Activated CD4-positive, alpha-beta T cell treated with anti-CD3 and anti-CD28 coated beads for 4 hours (primary cell): ENCODE data around the gene PAQR5.
"Not testable (repeated sequence)": the region's sequence is repeated elsewhere in the genome, so short reads cannot be mapped to it uniquely, and the experiment has no call there.

Source experiments
- DNase-seq, 2 donors: peaks; one replicate each; pipeline ENCODE4 v3.0.0-alpha.2; 2020

Gene PAQR5

DNA sequence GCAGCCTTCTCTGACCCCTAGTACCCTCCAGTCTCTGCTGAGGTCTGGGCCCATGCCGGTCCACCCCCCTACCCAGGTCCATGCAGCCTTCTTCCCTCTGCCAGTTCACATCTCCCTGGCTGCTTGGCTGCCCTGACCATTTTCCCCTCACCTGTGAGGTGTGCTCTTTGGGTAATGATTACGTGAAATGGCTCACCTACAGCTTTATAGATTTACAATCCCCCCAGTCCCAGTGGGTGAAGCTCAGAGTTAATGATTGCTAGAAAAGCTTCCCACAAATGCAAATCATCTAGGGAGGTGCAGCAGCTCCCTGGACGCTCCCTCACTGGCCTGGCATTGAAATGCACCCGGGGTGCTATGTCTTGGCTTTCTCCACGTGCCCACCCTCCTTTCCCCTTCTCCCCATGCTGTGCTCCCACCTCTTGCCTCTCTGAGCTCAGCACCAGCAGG, 18.7 kb downstream of the PAQR5 start:
- DNase-seq, result no peak

DNA sequence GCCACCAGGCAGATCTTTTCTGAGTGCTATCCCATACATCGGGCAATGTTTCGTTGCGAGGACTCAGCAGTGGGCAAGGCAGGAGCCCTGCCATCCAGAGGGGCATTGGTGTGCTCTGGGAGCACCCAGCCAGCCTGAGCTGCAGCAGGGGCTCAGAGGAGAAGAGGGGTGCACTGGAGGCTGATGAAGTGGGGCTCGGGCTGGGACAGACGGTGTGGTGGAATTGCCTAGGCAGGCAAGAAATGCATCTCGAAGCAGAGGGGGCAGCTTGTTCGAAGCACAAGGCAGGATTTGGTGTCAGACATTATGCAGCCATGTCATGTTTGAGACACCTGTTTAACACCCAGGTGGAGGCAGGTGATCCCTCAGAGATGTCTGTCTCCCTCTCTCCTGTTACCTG, 19.3 kb downstream of the PAQR5 start:
- no peak for DNase-seq

DNA sequence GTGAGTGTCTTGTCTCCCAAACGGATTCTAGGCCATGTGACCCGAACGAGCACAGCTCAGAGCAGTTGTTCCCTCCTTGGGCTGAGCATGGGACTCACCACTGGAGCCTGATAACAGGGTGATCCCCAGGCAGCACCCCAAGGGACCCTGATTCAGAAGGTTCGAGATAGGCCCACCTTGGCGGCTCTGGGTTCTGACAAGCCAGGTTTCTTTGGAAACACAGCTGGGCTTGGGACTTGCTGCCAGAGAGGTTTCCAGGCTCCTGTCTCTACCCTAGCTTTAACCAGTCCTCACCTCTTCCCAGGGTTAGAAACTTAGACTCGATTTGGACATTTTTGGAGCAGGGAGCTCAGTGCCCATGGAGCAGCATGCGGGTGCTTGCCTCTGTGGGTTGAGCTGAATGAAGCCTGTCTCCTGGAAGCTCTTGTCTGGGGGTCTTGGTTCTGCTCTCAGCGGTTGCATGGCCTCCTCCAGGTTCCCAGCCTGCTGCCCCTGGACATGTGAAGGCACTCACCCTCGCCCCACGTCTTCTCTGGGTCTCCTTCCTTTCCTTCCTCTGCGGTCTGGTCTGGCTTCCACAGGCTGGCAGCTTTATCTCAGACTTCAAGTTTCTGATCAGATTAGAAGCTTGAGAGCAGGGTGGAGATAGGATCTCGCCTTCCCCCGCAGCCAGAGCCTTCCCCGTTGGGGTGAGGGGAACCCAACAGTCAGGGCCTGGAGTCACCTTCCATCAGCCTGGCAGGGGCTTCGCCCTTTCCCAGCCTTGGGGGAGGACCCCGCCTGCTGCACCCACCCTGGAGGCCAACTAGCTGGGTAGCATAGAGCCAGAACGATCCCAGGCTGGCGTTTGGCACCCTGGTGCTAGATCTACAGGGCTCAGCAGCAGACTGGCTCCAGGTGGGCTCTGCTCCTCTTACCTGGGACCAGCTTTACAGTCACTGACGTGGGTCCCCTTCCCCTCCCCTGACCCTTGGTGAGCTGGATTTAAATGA, 21.0 kb downstream of the PAQR5 start:
- no peak for DNase-seq

DNA sequence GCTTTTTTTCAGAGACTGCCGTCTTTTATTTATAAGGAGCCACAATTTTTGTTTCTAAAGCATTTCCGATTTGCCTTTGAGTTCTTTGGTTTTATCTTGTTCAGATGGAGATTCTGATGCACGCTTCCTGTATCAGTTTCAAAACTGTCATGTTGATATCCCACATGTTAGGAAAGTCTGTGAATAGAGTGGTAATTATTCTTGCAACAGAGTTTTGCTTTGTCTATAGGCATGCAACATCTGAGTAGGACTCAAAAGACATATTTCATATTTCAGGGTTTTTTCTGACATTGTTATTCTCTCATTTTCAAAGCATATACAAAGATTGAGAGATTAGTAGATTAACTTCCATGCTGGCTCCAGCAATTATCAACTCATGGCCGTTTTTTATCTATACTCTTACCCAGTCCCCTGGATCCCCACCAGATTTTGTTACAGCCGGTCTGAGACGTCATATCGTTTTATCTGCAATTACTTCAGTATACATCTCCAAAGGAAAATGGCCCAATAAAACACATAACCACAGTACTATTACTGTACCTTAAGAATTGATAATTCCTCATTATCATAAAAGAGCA, 22.4 kb downstream of the PAQR5 start:
- DNase-seq, result no peak

DNA sequence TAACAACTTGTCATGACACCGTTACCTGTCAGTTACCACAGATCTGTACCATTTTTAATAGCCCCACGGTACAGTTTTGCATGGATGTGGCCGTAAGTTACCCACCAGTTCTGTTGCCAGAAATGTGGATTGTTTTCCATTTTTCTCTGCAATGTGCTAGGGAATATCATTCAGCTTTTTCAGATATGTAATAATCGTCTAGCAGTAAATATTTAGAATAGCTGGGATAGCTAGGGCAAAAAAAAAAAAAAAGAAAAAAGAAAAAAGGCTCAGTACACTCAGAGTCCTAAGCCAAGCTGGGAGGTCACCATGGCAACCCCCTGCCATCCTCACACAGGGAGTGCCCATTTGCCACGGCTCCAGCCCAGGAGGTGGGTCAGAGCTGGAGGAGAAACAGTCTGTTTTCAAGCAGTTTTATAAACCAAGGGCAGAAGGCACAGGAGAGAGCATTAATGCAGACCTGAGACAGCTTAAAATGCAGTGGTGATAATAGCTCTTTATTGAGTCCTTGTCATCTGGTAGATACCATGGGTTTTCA, 25.2 kb downstream of the PAQR5 start:
- DNase-seq, result no peak

DNA sequence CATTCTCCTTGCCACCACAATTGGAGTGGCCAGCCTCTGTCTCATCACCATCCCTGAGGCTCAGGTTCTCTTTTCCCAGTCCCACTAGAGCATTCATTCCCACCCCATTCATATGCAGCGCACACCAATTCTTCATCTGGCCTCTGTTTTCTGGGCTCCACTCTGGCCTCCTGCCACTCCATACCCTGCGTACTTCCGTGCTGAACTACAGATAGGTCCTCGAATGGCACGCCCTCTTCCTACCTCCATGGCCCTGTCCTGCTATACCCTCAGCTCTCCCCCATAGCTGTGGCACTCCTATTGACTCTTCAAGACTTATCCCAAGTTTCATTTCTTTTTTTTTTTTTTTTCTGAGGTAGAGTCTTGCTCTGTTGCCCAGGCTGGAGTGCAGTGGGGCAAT, 25.9 kb downstream of the PAQR5 start:
- DNase-seq, result no peak

DNA sequence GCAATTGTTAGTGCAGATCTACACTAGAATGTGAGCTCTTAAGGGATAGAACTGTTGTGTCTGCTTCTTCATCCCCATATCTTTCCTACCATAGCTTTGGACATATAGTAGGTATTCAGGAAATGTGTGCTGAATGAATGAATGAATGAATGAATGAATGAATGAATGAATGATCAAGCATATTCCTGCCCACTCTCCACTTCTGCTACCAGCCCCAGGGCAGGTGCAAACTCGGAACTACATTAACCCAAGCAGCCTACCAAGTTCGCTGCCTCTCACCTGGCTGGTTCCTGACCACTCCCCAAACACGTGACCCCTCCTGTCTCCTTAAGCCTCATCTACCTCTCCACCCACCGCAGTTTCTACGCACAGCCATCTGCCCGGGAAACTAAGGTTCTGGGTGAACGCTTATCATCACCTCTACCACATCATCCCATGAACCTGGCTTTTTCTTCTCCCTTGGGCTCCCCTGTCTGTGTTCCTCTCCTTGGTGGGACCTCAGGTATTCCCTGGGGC, 26.8 kb downstream of the PAQR5 start:
- no peak for DNase-seq

- DNase-seq, result no peak
Measured at GRCh38 chr15:69328080-69328479, 29.4 kb downstream of the PAQR5 start.

- no peak for DNase-seq
Measured at GRCh38 chr15:69328739-69329138, 30.0 kb downstream of the PAQR5 start.

DNA sequence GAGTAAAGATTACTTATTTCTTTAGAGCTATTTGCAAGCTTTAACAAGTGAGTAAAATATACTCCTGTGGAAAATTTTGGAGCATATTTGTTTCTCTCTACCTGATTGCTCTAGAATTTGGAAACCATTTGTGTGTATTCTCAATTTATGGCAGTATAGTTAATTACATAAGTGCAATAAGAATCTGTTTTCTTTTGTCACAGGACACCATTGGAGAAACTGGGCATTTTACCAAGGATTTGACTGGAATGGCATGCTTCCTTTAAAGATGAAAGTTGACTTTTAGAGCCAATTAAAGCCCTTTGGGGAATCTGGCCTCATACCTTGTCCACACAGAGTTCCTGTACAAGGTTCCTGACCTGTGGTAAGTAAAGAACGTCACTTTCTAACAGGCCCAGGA, 38.4 kb downstream of the PAQR5 start:
- no peak for DNase-seq

- no peak for DNase-seq
Measured at GRCh38 chr15:69338535-69339213, 40.0 kb downstream of the PAQR5 start.

DNA sequence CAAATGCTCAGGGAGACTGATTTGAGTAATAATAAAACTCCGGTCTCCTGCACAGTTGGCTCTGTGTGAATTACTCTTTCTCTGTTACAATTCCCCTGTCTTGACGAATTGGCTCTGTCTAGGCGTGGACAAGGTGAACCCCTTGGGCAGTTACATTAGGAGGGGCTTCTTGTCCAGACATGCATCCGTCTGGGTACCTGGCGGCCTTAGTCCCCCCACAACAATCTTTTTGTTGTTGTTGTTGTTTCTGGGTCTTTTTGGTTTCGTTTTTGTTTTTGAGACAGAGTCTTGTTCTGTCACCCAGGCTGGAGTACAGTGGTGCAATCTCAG, 40.5 kb downstream of the PAQR5 start:
- DNase-seq, result not testable (repeated sequence)

GRCh38 chr15:69340243-69340900, 41.7 kb downstream of the PAQR5 start:
- DNase-seq, result no peak

DNA sequence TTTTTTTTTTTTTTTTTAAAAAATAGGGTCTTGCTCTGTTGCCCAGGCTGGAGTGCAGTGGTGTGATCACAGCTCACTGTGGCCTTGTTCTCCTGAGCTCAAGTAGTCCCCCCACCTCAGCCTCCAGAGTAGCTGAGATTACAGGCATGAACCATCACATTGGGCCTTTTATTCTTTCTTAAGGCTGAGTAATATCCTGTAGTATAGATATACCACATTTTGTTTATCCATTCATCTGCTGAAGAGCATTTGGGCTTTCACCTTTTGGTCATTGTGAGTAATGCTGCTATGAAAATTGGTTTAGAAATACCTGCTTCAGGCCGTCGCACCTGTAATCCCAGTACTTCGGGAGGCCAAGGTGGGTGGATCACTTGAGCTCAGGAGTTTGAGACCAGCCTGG, 42.6 kb downstream of the PAQR5 start:
- DNase-seq, result no peak

- DNase-seq, result no peak
Measured at GRCh38 chr15:69342460-69343076, 43.9 kb downstream of the PAQR5 start.

DNA sequence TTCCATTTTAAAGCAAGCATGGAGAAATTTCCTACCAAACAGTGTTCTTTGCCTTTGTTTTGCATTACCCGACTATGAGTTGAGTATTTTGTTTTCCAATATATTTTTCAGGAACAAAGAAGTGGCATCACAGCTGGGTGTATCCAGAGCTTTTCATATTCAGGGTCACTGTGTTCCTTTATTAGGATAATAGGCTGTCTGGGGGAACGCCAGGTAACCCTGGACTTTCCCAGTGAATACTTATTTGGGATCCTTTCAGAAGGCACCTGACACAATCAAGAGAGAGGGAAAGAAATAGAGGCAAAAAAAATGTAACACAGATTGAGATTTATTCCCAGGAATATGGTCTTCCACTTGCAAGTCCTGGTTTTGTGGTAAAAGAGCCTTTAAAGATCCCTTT, 44.4 kb downstream of the PAQR5 start:
- DNase-seq, result no peak

DNA sequence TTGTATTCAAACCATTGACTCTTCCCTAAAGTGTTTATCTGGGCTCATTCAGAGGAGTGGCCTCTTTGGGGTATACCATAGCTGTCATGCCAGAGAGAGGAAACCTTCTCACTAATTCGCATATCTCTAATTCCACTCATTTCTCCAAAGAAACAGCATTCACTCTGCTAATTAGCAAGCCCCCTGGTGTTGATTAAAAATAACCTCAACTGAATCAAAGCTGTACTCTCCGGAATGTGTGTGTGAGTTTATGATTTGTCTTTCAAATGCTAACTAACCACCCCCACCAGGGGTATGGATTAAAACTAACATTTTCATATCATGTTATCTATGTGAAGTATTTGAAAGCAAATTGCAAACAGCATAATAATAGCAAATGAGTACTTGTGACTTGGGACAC, 45.5 kb downstream of the PAQR5 start:
- no peak for DNase-seq

DNA sequence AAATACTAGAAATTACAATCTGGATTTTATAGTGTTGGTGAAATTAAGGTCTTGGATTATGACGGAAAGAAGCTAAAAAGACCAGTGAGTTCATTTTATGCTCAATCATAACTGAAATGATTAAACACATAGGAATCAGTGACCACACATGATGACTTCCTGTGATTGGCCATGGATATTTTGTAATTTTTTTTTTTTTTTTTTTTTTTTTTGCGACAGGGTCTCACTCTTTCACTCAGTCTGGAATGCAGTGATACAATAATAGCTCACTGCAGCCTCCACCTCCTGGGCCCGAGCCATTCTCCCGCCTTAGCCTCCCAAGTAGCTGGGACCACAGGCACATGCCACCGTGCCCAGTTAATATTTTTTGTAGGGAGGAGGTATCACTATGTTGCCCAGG, 47.4 kb downstream of the PAQR5 start:
- DNase-seq, result no peak

- DNase-seq, result no peak
Measured at GRCh38 chr15:69351333-69351732, 52.6 kb downstream of the PAQR5 start.

DNA sequence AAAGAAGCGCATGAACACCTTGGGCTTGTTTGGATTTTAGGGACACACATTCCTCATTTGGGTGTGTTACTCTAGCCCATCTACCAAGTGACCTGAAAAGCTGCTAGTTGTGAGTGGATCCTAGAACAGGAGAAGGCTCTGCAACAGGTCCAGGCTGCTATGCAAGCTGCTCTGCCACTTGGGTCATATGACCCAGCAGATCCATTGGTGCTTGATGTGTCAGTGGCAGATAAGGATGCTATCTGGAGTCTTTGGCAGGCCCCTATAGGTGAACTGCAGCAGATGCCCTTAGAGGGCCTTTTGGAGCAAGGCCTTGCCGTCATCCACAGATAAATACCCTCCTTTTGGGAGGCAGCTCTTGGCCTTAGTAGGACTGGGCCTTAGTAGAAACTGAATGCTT, 53.2 kb downstream of the PAQR5 start:
- DNase-seq, result no peak

- DNase-seq, result no peak
Measured at GRCh38 chr15:69357773-69358771, 59.4 kb downstream of the PAQR5 start.
